AG08395 (cell line): ENCODE measurements around the gene CSNK1G2.
A peak's percentile ranks its signal among the peaks of the same experiment; 100 is the strongest.

ENCODE experiments used
- DNase-seq: peaks from one replicate; pipeline ENCODE4 v3.0.0; 2012; ENCODE audit warnings: mixed read lengths, low spot score

Gene CSNK1G2

GRCh38 chr19:1944088-1944915 lies 3.3 kb downstream of the CSNK1G2 start:
- DNase-seq = no peak

- no peak for DNase-seq
These were observed 4.1 kb downstream of the CSNK1G2 start for GRCh38 chr19:1944916-1945561.

DNA sequence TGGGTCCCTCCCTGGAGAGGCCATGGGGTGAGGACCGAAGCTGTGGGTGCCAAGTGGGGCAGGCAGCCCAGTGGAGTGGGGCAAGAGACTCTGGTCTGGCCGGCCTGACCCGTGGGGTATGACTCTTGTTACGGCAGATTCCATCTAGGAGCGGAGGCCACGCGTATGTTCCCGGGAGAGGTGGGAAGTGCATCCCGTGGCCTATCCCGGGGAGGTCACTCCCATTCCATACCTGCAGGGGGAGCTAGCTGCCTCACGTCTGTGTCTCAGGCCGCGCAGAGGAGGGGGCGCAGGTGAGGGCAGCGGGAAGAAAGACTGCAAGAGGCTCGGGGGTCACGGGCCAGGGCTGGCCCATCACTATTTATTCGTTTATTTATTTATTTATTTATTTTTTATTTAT lies 4.9 kb downstream of the CSNK1G2 start:
- peak; percentile 42 for DNase-seq

- DNase-seq = no peak
These were observed 6.8 kb downstream of the CSNK1G2 start for GRCh38 chr19:1947651-1948209.

- no peak for DNase-seq
These were observed 8.5 kb downstream of the CSNK1G2 start for GRCh38 chr19:1949304-1950101.

GRCh38 chr19:1950640-1951039 lies 9.7 kb downstream of the CSNK1G2 start:
- no peak for DNase-seq

DNA sequence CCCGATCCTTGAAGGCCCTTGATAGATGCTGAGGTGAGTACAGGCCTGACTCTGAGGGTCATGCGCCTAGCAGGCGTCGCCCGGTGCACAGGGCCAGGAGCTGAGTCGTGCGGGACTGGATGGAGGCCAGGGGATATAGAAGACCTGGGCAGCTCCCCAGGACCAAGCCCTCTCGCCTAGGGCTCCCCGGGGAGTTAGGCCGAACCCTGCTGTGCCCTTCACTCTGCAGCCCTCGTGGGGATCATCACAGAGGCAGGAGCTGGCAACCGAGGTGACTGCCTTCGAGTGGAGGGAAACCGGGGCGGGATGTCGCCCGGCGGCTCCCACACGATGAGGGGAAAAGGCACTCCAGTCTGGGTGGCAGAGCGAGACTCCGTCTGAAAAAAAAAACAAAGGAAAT lies 11.7 kb downstream of the CSNK1G2 start:
- no peak for DNase-seq

GRCh38 chr19:1953037-1953436 lies 12.1 kb downstream of the CSNK1G2 start:
- DNase-seq = no peak

DNA sequence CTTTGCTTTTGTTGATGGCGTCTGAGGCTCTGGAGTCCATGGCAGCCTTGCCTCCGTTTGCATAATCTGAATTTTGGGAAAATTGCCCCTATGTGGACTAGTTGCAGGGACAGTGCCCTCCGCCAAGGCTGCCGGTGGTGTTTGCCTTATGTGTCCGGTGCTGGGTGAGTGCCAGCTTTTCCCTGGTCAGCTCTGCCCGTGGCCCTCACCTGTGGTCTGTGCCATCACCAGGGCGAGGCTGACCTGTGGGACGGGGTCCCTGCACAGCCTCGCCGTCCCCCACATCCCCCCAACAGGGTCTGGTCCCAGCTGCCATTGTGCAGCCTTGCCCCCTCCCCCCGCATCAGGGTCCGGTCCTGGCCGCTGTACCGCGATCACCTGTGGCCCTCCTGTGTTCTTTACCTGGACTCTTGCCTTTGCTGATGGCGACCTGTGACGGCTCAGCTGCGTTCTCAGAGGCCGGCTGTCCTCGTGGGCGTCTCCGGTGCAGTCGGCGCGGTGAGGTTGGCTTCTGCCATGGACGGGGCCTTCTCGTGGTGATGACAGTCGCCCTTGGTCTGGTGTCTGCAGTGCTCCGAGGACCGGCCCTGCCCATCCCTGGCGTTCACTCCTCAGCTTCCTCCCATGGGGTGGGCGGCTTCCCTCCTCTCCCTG lies 12.6 kb downstream of the CSNK1G2 start:
- no peak for DNase-seq

GRCh38 chr19:1954532-1954933 lies 13.6 kb downstream of the CSNK1G2 start:
- DNase-seq = no peak

DNA sequence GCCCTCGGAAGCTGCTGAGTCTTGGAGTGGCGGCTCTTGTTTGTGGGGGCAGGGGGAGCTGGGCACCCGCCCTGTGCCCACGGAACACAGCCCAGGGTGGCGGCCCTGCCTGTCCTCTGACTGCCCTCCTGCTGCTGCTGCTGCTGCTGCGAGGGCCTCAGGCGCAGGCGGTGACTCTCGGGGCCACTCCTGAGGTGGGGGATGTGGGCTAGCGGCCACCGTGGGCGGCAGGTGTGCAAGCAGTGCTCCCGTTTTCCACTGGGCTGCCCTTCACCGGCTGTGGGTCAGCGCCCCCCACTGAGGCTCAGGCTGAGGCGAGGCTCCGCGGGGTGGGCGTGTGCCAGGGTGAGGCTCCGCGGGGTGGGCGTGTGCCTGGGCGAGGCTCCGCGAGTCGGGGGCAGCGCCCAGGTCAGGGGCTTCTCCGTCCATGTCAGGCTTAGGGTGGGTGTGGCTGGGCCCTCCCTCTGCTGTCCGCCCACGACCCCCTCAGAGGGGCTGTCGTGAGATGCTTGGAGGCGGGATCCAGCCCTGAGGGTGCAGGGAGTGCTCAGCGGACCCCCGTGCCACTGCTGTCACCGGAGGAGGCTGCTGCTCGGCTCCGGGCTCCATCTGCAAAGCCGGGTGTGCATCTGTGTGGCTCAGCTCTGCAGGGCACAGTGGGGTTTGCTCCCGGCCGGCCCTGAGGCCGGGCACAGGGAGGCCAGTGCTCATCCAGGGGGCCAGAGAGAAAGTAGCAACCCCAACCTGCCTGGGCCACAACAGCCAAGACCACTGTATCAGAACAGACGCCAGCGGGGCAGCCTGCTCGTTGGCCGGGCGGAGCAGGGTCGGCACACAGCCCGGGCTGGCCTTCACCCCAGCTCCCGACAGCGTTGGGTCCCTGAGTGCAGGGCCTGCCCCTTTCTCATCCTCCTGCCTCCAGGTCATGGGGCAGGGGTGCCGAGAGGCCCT lies 14.5 kb downstream of the CSNK1G2 start:
- no peak for DNase-seq

GRCh38 chr19:1956122-1956494 lies 15.1 kb downstream of the CSNK1G2 start:
- no peak for DNase-seq

- peak; percentile 17 for DNase-seq
These were observed 16.0 kb downstream of the CSNK1G2 start for GRCh38 chr19:1956868-1957492.

DNA sequence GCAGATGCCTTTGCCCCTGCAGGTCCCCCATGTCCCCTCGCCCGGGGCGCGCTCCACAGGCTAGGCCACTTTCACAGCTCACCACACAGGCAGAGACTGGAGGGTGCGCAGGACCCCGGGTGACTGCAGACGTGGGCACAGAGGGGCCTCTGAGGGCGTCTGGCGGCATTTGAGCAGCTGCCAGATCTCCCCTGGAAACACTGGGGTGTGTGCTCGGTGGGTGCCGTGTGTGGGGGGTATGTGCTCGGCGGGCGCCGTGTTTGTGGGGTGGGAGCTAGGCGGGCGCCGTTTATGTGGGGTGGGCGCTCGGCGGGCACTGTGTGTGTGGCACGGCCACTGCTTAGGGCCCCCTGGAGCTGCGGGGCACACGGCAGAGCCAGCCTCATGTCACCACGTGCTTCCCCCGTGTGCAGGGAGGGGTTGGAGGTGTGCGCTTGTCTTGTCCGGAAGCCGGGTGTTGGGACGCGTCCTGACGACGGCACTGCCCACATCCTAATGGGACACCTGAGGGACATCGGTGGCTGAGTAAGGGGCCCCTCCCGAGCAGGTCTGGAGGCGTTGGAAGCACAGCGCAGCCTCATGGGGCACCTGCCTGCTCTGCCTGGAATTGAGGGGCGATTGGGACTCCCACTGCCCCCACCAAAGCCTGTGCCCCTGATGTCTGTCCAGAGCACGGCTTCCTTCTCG lies 16.7 kb downstream of the CSNK1G2 start:
- no peak for DNase-seq

DNA sequence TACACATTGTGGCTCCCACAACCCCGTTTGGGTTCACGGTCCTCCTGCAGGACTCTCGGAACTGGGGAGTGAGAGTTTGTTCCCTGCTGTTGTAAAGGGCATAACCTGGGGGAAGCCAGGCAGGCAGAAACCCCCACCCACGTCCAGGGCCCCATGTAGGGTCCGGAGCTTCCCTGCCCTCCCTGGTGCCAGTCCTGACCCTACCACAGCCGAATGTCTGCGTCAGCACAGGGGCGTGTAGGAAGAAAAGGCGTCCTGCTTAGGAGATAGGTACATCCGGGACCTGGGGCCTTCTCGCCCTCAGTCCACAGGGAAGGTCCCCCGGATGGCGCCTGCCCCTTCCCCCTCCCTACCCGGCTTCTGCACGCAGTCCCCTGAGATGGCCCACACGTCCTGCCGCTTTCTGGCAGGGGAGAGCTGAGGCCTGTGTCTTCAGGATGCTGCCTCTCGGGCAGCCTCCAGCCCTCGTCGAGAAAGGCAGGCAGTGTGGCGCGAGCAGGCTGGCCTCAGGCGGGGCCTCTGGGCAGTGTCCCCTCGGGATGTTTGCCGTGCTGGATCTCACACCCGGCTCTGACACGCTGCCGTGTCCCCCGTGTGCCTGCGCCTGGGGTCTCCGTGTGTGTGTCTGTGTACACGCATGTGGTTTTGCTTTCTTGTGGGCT lies 19.1 kb downstream of the CSNK1G2 start:
- no peak for DNase-seq

- DNase-seq = no peak
These were observed 20.3 kb downstream of the CSNK1G2 start for GRCh38 chr19:1961000-1961883.

DNA sequence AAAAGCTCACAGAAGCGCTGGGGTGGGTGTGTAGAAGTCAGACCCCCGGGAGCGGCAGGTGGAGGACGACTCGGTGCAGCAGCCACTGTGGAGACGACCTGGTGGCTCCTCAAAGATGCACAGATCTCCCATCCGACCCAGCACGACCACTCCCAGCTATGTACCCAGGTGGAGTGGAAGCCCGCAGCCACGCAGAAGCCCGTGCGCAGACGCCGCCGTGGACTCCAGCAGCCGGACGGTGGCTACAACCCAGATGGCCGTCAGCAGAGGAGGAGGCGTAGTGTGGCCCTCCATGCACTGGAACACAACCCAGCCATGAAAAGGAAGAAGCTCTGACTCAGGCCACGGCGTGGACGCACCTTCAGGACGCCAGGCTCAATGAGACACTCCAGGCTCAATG lies 21.7 kb downstream of the CSNK1G2 start:
- DNase-seq = no peak

DNA sequence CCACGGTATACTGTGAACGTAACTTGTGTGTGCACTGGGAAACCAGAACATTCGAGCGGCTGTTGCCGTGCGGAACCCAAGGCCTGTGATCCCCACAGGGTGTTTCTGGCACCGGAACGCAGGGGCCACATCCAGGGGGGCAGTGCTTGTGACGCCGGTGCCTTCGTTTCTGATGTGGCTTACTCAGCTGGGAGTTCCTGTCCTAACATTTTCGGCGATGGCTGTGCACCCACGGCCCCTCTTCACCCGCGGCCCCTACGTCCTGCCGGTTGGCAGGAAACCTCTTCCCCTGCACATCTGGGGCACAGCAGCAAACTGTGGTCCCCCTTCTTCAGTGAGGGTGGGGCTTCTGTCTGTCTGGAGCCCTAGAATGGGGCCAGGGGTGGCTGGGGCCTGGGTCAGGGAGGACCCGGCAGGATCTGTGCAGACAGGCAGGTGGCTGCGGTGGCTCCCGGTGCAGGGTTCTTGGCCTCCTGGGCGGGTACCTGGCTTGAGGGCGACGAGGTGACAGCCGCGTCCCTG lies 26.2 kb downstream of the CSNK1G2 start:
- no peak for DNase-seq
